ENCODE measurements around the gene PEX14.

GRCh38 chr1:10607228-10607627, 132.5 kb downstream of the PEX14 start:
- TF ChIP-seq YY1 (IDR thresholded peaks at IDR 0.05; ENCODE audit: insufficient read depth, insufficient read length) (no peak), SUZ12 (IDR thresholded peaks at IDR 0.05; ENCODE audit: extremely low read depth, insufficient read depth, insufficient read length) (no peak)

Data from NT2/D1 (cell line).